ENCODE results near the gene DES. TPM values are rescaled to one million over a fixed set of nuclear protein-coding genes. Genes with fewer than 3 reads are reported as not detected.

DES gene
- polyA plus RNA-seq, 4 donors: 5.5 to 10.4 (median 8.1) TPM

GRCh38 chr2:219470429-219470828 is 52.3 kb downstream of the DES start:
- DNase-seq (ENCODE audit: low read depth in 4 of 4, low spot score in 3 of 4): no peak

DNA sequence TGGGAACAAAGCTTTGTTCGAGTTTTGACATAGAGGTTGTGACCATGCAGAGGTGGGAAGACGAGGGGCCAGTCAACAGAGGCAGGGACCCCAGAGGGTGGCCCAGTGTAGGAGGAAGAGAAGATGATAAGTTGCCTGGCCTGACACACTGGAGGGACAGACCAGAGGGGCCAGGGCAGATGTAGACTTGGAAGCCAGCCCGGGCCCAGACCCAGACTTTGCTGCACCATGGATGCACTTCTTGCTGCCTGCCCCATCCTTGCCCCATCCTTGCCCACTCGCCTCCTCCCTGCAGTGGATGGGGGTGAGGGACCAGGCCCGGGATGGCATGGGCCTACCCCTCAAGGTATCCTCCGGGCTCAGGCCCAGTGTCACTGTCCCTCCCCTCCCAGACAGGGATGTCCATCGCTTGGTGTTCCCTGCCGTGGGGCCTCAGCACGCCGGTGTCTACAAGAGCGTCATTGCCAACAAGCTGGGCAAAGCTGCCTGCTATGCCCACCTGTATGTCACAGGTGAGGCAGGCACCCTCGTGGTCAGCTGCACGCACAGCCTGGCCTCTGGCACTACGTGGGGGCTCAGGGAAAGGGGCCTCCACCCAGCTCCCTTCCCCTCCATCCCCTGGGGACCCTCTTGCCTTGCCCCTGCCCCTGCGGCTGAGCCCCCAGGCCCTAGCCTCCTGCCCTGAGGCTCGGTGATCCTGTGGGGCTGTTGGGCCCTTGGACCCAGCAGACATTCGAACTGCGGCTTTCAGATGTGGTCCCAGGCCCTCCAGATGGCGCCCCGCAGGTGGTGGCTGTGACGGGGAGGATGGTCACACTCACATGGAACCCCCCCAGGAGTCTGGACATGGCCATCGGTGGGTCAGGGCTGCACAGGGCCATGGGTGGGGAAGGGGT is 53.5 kb downstream of the DES start:
- DNase-seq (ENCODE audit: low read depth in 4 of 4, low spot score in 3 of 4): no peak

DNA sequence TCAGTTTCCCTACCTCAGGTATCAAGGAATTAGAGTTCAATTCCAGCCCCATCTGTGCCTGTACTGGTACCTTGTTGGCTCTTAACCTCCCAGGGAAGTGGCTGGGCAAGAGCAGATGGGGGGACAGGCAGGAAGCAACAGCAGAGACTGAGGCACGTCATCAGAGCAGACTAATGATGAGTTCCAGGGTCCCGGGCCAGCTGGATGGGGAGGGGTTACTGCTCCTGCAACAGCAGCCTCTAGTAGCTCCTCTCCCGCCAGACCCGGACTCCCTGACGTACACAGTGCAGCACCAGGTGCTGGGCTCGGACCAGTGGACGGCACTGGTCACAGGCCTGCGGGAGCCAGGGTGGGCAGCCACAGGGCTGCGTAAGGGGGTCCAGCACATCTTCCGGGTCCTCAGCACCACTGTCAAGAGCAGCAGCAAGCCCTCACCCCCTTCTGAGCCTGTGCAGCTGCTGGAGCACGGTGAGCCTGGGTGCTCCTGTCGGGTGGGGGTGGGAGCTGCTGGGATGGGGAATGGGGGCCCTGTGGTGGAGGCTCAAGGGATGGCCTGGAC is 54.5 kb downstream of the DES start:
- DNase-seq (ENCODE audit: low read depth in 4 of 4, low spot score in 3 of 4): no peak

GRCh38 chr2:219473511-219473910 is 55.3 kb downstream of the DES start:
- DNase-seq (ENCODE audit: low read depth in 4 of 4, low spot score in 3 of 4): no peak

DNA sequence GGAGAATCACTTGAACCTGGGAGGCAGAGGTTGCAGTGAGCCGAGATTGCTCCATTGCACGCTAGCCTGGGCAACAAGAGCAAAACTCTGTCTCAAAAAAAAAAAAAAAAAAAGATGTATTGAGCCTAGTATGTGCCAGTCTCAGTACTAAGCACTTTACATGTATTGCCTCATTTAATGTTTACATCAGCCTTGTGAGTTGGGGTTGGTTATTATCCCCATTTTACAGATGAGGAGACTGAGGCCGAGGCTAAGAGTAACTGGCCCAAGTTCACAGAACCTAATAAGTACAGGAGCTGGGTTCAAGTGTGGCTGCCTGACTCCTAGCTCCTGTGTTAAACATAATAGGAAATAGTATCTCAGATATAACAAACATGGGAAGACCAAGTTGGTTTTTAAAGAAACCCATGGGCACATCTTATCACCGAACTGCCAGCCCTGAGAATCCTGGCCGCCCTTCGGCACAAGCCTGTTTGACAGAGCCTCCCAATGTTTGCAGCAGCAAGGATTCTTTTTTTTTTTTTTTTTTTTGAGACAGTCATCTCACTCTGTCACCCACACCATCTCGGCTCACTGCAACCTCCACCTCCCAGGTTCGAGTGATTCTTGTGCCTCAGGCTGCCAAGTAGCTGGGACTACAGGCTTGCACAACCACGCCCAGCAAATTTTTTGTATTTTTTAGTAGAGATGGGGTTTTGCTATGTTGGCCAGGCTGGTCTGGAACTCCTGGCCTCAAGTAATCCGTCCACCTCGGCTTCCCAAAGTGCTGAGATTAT is 56.3 kb downstream of the DES start:
- no peak for DNase-seq (ENCODE audit: low read depth in 4 of 4, low spot score in 3 of 4)

- no peak for DNase-seq (ENCODE audit: low read depth in 4 of 4, low spot score in 3 of 4)
Observed at GRCh38 chr2:219475278-219475677, 57.1 kb downstream of the DES start.

DNA sequence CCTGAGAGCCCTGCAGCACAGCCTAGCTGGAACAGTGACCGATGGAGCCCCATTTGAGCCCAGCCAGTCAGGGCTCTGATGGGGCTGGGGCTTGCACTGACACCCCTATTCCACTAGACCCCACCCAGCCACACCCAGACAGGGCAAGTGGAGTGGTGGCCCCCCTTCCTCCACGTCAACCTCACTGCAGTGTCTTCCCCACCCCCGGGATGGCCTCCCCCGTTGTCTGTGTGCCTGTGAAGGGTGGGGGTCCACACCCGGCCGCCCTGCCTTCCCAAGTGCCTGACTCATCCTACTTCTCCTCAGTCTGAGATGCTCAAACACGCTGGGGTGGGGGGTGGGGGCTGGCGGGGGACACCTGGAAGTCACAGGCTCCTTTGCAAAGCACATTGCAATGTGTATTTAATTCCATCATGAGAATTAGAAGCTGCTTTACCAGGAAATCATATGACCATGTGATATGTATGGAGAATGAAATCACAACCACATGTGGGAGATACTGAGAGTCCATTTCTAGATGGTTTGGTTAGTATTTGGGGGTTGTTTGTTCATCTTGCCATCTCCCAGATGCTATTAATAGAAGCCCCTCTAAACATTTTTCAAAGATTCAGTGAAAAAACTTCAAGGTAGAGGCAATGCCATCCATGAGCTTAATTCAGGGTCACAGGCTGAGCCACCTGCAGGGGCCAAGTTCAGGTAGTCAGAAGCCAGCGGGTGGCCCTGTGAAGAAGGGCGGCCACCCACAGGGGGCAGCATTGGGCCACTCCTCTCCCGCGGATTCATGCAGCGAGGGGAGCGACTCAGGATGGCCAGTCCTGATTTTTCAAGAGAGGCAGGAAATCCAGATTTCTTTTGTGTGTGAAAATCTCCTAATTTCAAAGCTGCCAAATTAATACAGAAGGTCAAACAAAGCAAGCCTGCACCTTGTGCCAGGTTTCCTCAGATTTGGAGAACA is 57.8 kb downstream of the DES start:
- peak in 1 of 4 donors; percentile 51 for DNase-seq (ENCODE audit: low read depth in 4 of 4, low spot score in 3 of 4)

Other genes with a start within 250 kb of the DES start
- 10 to 100 TPM in 3 of 4 donors, 1 to 10 TPM in 1; 1.2 to 24.8 (median 16.7) TPM for gene SLC23A3, start 248.3 kb upstream of the DES start, polyA plus RNA-seq (ENCODE audit: insufficient read length in 4 of 4)
- 10 to 100 TPM; 39.5 to 69.2 (median 58.8) TPM for gene CNPPD1, start 241.5 kb upstream of the DES start, polyA plus RNA-seq (ENCODE audit: insufficient read length in 4 of 4)
- gene RETREG2, start 240.1 kb upstream of the DES start, polyA plus RNA-seq (ENCODE audit: insufficient read length in 4 of 4): 100 to 1,000 TPM in 3 of 4 donors, 10 to 100 TPM in 1; 85.1 to 120 (median 111) TPM
- 10 to 100 TPM; 25.0 to 49.3 (median 35.7) TPM for gene ZFAND2B, start 211.6 kb upstream of the DES start, polyA plus RNA-seq (ENCODE audit: insufficient read length in 4 of 4)
- gene ABCB6, start 199.4 kb upstream of the DES start, polyA plus RNA-seq (ENCODE audit: insufficient read length in 4 of 4): 10 to 100 TPM; 29.5 to 44.5 (median 37.1) TPM
- 10 to 100 TPM; 40.8 to 45.5 (median 44.2) TPM for gene ATG9A, start 188.7 kb upstream of the DES start, polyA plus RNA-seq (ENCODE audit: insufficient read length in 4 of 4)
- 10 to 100 TPM; 28.0 to 76.6 (median 51.3) TPM for gene ANKZF1, start 188.6 kb upstream of the DES start, polyA plus RNA-seq (ENCODE audit: insufficient read length in 4 of 4)
- gene GLB1L, start 172.9 kb upstream of the DES start, polyA plus RNA-seq (ENCODE audit: insufficient read length in 4 of 4): 10 to 100 TPM; 12.1 to 26.1 (median 21.8) TPM
- gene STK16, start 172.9 kb upstream of the DES start, polyA plus RNA-seq (ENCODE audit: insufficient read length in 4 of 4): 10 to 100 TPM; 29.0 to 43.3 (median 36.4) TPM
- gene TUBA4B, start 165.1 kb upstream of the DES start, polyA plus RNA-seq (ENCODE audit: insufficient read length in 4 of 4): under 1 TPM in 3 of 4 donors, not detected in 1; 0.46 to 0.69 (median 0.61) TPM
- 10 to 100 TPM in 3 of 4 donors, 1 to 10 TPM in 1; 3.4 to 53.8 (median 33.6) TPM for gene TUBA4A, start 164.5 kb upstream of the DES start, polyA plus RNA-seq (ENCODE audit: insufficient read length in 4 of 4)
- gene DNAJB2, start 139.0 kb upstream of the DES start, polyA plus RNA-seq (ENCODE audit: insufficient read length in 4 of 4): 10 to 100 TPM; 52.1 to 80.6 (median 72.7) TPM
- under 1 TPM; 0.09 to 0.53 (median 0.20) TPM for gene PTPRN, start 109.0 kb upstream of the DES start, polyA plus RNA-seq (ENCODE audit: insufficient read length in 4 of 4)
- gene RESP18, start 85.6 kb upstream of the DES start, polyA plus RNA-seq (ENCODE audit: insufficient read length in 4 of 4): not detected
- 10 to 100 TPM; 44.7 to 82.9 (median 57.8) TPM for gene DNPEP, start 30.5 kb upstream of the DES start, polyA plus RNA-seq (ENCODE audit: insufficient read length in 4 of 4)
- 10 to 100 TPM in 3 of 4 donors, 1 to 10 TPM in 1; 9.7 to 18.0 (median 12.5) TPM for gene SPEG, start 16.5 kb downstream of the DES start, polyA plus RNA-seq (ENCODE audit: insufficient read length in 4 of 4)
- gene GMPPA, start 80.5 kb downstream of the DES start, polyA plus RNA-seq (ENCODE audit: insufficient read length in 4 of 4): 10 to 100 TPM; 29.7 to 43.8 (median 32.7) TPM
- gene ASIC4, start 96.1 kb downstream of the DES start, polyA plus RNA-seq (ENCODE audit: insufficient read length in 4 of 4): under 1 TPM; 0.06 to 0.37 (median 0.19) TPM
- gene CHPF, start 125.4 kb downstream of the DES start, polyA plus RNA-seq (ENCODE audit: insufficient read length in 4 of 4): 10 to 100 TPM; 27.4 to 75.8 (median 33.2) TPM
- 1 to 10 TPM; 2.5 to 3.7 (median 2.9) TPM for gene TMEM198, start 125.7 kb downstream of the DES start, polyA plus RNA-seq (ENCODE audit: insufficient read length in 4 of 4)
- 100 to 1,000 TPM; 104 to 200 (median 132) TPM for gene OBSL1, start 153.2 kb downstream of the DES start, polyA plus RNA-seq (ENCODE audit: insufficient read length in 4 of 4)
- gene INHA, start 153.9 kb downstream of the DES start, polyA plus RNA-seq (ENCODE audit: insufficient read length in 4 of 4): 1 to 10 TPM in 3 of 4 donors, under 1 TPM in 1; 0.86 to 1.9 (median 1.6) TPM
- 10 to 100 TPM; 18.8 to 39.0 (median 24.4) TPM for gene STK11IP, start 179.5 kb downstream of the DES start, polyA plus RNA-seq (ENCODE audit: insufficient read length in 4 of 4)
- 10 to 100 TPM in 1 of 4 donors, 1 to 10 TPM in 3; 7.3 to 13.5 (median 8.5) TPM for gene SLC4A3, start 209.3 kb downstream of the DES start, polyA plus RNA-seq (ENCODE audit: insufficient read length in 4 of 4)